IMR-90 (cell line): ENCODE measurements around the gene ADD2. TPM values are rescaled to one million over a fixed set of nuclear protein-coding genes. Genes with fewer than 3 reads are reported as not detected.

Experiments used
- ATAC-seq: fragments of 200-7000 bp; cut with Tn5 transposase; 2 replicates; pipeline ENCODE4 v1.9.1; 2020; ENCODE audit warnings: low read depth, mild to moderate bottlenecking, moderate library complexity
- BruUV-seq: library from RNA; stranded (reverse); fragments of 400-500 nt; replicated peaks from 2 replicates; lab custom pipeline; 2021; lab: Mats Ljungman, UMichigan
- CTCF ChIA-PET: fragments of 300-600 bp; formaldehyde crosslinking; extraction: SDS; loops from one replicate; lab custom pipeline; 2021; ENCODE audit warnings: antibody characterized with exemption; lab: Yijun Ruan, JAX
- POLR2A ChIA-PET: fragments of 300-600 bp; sonication (Branson Sonifier 250); formaldehyde crosslinking; loops from one replicate; lab custom pipeline; 2022; ENCODE audit warnings: antibody characterized with exemption; ENCODE audit not compliant: unreplicated experiment; lab: Charles Lee
- DNase-seq: peaks from one replicate; pipeline ENCODE4 v3.0.0; 2013
- H2AFZ ChIP-seq: replicated peaks from 2 replicates; pipeline ENCODE3; 2013; ENCODE audit warnings: low read length, mild to moderate bottlenecking; ENCODE audit not compliant: poor library complexity
- H2AK5ac ChIP-seq: 2 replicates; pipeline ENCODE4 v1.6.1; 2013; ENCODE audit warnings: low read depth, low read length, inconsistent platforms
- H2AK9ac ChIP-seq: replicated peaks from 2 replicates; pipeline ENCODE3; 2013; ENCODE audit warnings: mild to moderate bottlenecking, low read depth, low read length, moderate library complexity; ENCODE audit not compliant: poor library complexity
- H2BK120ac ChIP-seq: 2 replicates; pipeline ENCODE4 v1.6.1; 2013; ENCODE audit warnings: low read depth, low read length, inconsistent platforms
- H2BK15ac ChIP-seq: 3 replicates; pipeline ENCODE4 v1.6.1; 2013; ENCODE audit warnings: low read depth, low read length, inconsistent platforms
- H2BK20ac ChIP-seq: 2 replicates; pipeline ENCODE4 v1.6.1; 2013; ENCODE audit warnings: low read depth, mild to moderate bottlenecking, inconsistent platforms, low read length, moderate library complexity
- H2BK5ac ChIP-seq: 2 replicates; pipeline ENCODE4 v1.6.1; 2013; ENCODE audit warnings: mild to moderate bottlenecking, low read depth, low read length, inconsistent platforms; ENCODE audit not compliant: poor library complexity, severe bottlenecking
- H3K14ac ChIP-seq: replicated peaks from 2 replicates; pipeline ENCODE4 v1.6.1; 2013; ENCODE audit warnings: low read depth, low read length, inconsistent platforms
- H3K18ac ChIP-seq: 2 replicates; pipeline ENCODE4 v1.6.1; 2013; ENCODE audit warnings: low read depth, low read length, control low read depth
- H3K23ac ChIP-seq: 2 replicates; pipeline ENCODE4 v1.6.1; 2013; ENCODE audit warnings: low read depth, low read length, inconsistent platforms
- H3K27ac ChIP-seq: 2 replicates; pipeline ENCODE4 v1.5.1; 2013; ENCODE audit warnings: mild to moderate bottlenecking, control low read depth, low read length; ENCODE audit not compliant: insufficient read depth
- H3K27me3 ChIP-seq: 2 replicates; pipeline ENCODE4 v1.6.1; 2013; ENCODE audit warnings: low read length; ENCODE audit not compliant: control insufficient read depth, insufficient read depth
- H3K36me3 ChIP-seq: 2 replicates; pipeline ENCODE4 v1.6.1; 2013; ENCODE audit warnings: low read length, mixed read lengths; ENCODE audit not compliant: control insufficient read depth, insufficient read depth
- H3K4ac ChIP-seq: 2 replicates; pipeline ENCODE4 v1.6.1; 2013; ENCODE audit warnings: low read depth, low read length, inconsistent platforms
- H3K4me1 ChIP-seq: 2 replicates; pipeline ENCODE4 v1.6.1; 2013; ENCODE audit warnings: low read length, mixed read lengths; ENCODE audit not compliant: control insufficient read depth, insufficient read depth
- H3K4me2 ChIP-seq: 2 replicates; pipeline ENCODE4 v1.6.1; 2013; ENCODE audit warnings: low read depth, mild to moderate bottlenecking, control low read depth, low read length, moderate library complexity
- H3K4me3 ChIP-seq: 2 replicates; pipeline ENCODE4 v1.5.1; 2013; ENCODE audit warnings: low read depth, mild to moderate bottlenecking, control low read depth, low read length, moderate library complexity; ENCODE audit not compliant: insufficient read depth
- H3K56ac ChIP-seq: 2 replicates; pipeline ENCODE4 v1.6.1; 2013; ENCODE audit warnings: low read length, inconsistent platforms; ENCODE audit not compliant: insufficient read depth; ENCODE audit errors: extremely low read depth
- H3K79me1 ChIP-seq, 2 experiments: 2 replicates each; pipeline ENCODE4 v1.6.1; 2013; ENCODE audit warnings: low read length in 2 of 2, inconsistent platforms in 1 of 2, low read depth in 1 of 2
- H3K9ac ChIP-seq: 2 replicates; pipeline ENCODE4 v1.6.1; 2013; ENCODE audit warnings: low read depth, low read length, control low read depth
- H3K9me1 ChIP-seq: 2 replicates; pipeline ENCODE4 v1.6.1; 2013; ENCODE audit warnings: low read length, inconsistent platforms; ENCODE audit not compliant: insufficient read depth
- H3K9me3 ChIP-seq: 2 replicates; pipeline ENCODE4 v1.6.1; 2013; ENCODE audit warnings: low read length; ENCODE audit not compliant: control insufficient read depth, insufficient read depth
- H4K20me1 ChIP-seq: 2 replicates; pipeline ENCODE4 v1.6.1; 2013; ENCODE audit warnings: low read length, inconsistent platforms; ENCODE audit not compliant: insufficient read depth
- H4K5ac ChIP-seq: 2 replicates; pipeline ENCODE4 v1.6.1; 2013; ENCODE audit warnings: mild to moderate bottlenecking, low read depth, low read length, control low read depth
- H4K8ac ChIP-seq, 2 experiments: 2 replicates each; pipeline ENCODE4 v1.6.1; 2013; ENCODE audit warnings: low read depth in 2 of 2, low read length in 2 of 2, control low read depth in 1 of 2, inconsistent platforms in 1 of 2
- H4K91ac ChIP-seq: 2 replicates; pipeline ENCODE4 v1.6.1; 2013; ENCODE audit warnings: low read depth, low read length, inconsistent platforms; ENCODE audit not compliant: insufficient read depth
- FOS ChIP-seq: fragments of 150-350 bp; IDR thresholded peaks from 2 replicates; pipeline ENCODE4 v1.6.1; 2016; ENCODE audit warnings: low read depth, low read length
- MAFK ChIP-seq: IDR thresholded peaks from 2 replicates; pipeline ENCODE4 v1.6.1; 2012; ENCODE audit warnings: low read depth, low read length, improper control_type of control experiment
- MXI1 ChIP-seq: IDR thresholded peaks from 2 replicates; pipeline ENCODE4 v1.6.1; 2012; ENCODE audit warnings: low read depth, mild to moderate bottlenecking, low read length, moderate library complexity, borderline replicate concordance
- RAD21 ChIP-seq: IDR thresholded peaks from 2 replicates; pipeline ENCODE4 v1.6.1; 2012; ENCODE audit warnings: low read length, improper control_type of control experiment
- RFX5 ChIP-seq: IDR thresholded peaks from 2 replicates; pipeline ENCODE4 v1.8.0; 2012; ENCODE audit warnings: low read depth, mild to moderate bottlenecking, low read length, moderate library complexity
- SMC3 ChIP-seq: fragments of 150-350 bp; IDR thresholded peaks from 2 replicates; pipeline ENCODE4 v1.6.1; 2016; ENCODE audit warnings: low read depth, mild to moderate bottlenecking, antibody characterized with exemption, low read length, moderate library complexity
- WGBS, 2 experiments: methylation state at CpG; one replicate each; pipeline versions ENCODE4 v1.1.5 to v1.1.7; 2013; ENCODE audit warnings: missing lambda C conversion rate in 2 of 2; ENCODE audit not compliant: insufficient read length in 1 of 2; ENCODE audit errors: extremely low coverage in 2 of 2; 5-methylcytosine and 5-hydroxymethylcytosine counted together
- dilution Hi-C: fragments of 300-500 bp; cut with HindIII; formaldehyde crosslinking; loops from one replicate; pipeline ENCODE4 v1.14.3; 2018; ENCODE audit warnings: low sequenced_read_pairs; ENCODE audit not compliant: unreplicated experiment
- in situ Hi-C: fragments of 300-500 bp; cut with MboI; formaldehyde crosslinking; loops from 3 replicates; pipeline ENCODE4 v1.14.3; 2019; ENCODE audit warnings: low sequenced_read_pairs, inconsistent platforms, mixed read lengths
- intact Hi-C: fragments of 100-400 bp; cut with micrococcal nuclease; formaldehyde crosslinking; loops from 2 replicates; pipeline ENCODE4 v1.10.0; 2022
- polyA plus RNA-seq, 3 experiments: library from polyadenylated mRNA; depleted of rRNA; stranded (reverse); fragments of >200 nt; gene quantifications; 2 replicates each; pipeline ENCODE4 v1.2.3, GENCODE V29; 2012; ENCODE audit warnings: low replicate concordance in 1 of 3
- total RNA-seq: library from RNA; depleted of rRNA; stranded (reverse); fragments of >200 nt; gene quantifications from 2 replicates; pipeline ENCODE4 v1.2.3, GENCODE V29; 2012
- TF ChIP-seq, protein P1 (sequence below): fragments of 150-350 bp; IDR thresholded peaks from 2 replicates; pipeline ENCODE4 v1.6.1; 2017; ENCODE audit warnings: mild to moderate bottlenecking, antibody characterized with exemption, low read length, low read depth

Gene ADD2
- total and polyA plus RNA-seq, 2 of the 4 experiments (the other 2 are of a cell fraction) = not detected

DNA sequence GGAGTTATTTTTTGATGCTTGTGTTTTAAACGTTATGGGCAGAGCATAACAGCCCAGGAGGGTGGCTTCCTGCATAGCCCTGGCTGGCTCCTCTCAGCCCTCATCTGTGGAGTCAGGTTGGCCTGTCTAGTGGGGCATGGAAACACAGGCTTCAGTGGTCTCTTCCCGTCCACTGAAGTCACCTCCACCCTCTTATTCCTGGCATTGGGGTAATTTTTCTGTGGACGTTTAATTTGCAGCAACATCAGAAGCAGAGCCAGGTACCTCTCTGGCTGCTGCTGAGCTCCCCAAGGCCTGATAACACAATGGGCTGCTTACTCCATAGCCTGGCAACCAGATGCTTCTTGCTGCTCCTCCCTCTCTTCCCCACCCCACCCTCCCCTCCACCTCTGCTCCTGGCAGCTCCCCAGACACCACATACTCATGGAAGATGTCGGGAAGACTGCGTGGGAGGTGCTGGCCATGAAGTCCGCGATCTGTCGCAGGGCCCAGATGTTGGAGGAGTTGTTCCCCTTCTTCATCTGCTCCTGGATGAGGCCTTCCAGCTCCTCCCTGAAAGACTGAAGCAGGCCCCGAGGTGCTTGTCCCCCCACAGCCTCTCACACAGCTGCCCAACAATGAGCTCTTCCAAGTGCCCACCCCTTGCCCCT is 64.0 kb downstream of the ADD2 start:
- dilution Hi-C loops = no loop called here
- Histone ChIP-seq H3K27me3 (no peaks in the 10 kb centered on the region; the same call in 1 of the 2 replicates), H4K20me1 (no peaks in the 10 kb centered on the region), H3K36me3 (no peaks in the 10 kb centered on the region), H4K8ac (no peak overlapping the region), H3K4me2 (no peak overlapping the region), H3K9ac (no peak overlapping the region), H3K14ac (no peak overlapping the region), H3K4ac (no peak overlapping the region), H4K5ac (no peak overlapping the region), H2AK5ac (no peak overlapping the region), H3K79me1 (no peaks in the 10 kb centered on the region), H3K9me1 (no peaks in the 10 kb centered on the region), H2BK20ac (no peak overlapping the region), H2BK5ac (no peak overlapping the region), H3K4me3 (no peak overlapping the region), H2BK15ac (no peak overlapping the region), H2BK120ac (no peak overlapping the region), H4K91ac (no peak overlapping the region), H3K9me3 (no peaks in the 10 kb centered on the region), H3K4me1 (no peaks in the 10 kb centered on the region), H3K23ac (no peak overlapping the region), H3K18ac (no peak overlapping the region), H2AFZ (no peak overlapping the region), H2AK9ac (no peak overlapping the region), H3K56ac (no peak overlapping the region), H3K27ac (no peak overlapping the region)
- intact Hi-C loops = no loop called here
- DNase-seq = no peak
- WGBS, 2 experiments = no CpG with 5 or more reads among the region's 9 CpGs
- no peak for ATAC-seq
- POLR2A ChIA-PET = no interaction called here
- CTCF ChIA-PET = no interaction called here
- TF ChIP-seq FOS = no peak
- no peak for TF ChIP-seq RFX5
- TF ChIP-seq MXI1 = no peak
- no peak for TF ChIP-seq MAFK
- TF ChIP-seq SMC3 = no peak
- TF ChIP-seq, protein P1, sequence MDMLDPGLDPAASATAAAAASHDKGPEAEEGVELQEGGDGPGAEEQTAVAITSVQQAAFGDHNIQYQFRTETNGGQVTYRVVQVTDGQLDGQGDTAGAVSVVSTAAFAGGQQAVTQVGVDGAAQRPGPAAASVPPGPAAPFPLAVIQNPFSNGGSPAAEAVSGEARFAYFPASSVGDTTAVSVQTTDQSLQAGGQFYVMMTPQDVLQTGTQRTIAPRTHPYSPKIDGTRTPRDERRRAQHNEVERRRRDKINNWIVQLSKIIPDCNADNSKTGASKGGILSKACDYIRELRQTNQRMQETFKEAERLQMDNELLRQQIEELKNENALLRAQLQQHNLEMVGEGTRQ = no peak
- no peak for TF ChIP-seq RAD21
- in situ Hi-C loops = no loop called here
- no TSS peak for BruUV-seq
